Neuronal stem cell (in vitro differentiated cells): Measurements from ENCODE around the gene SRC.

Experiments
- DNase-seq: peaks from one replicate; pipeline ENCODE4 v3.0.0-alpha.2; 2013; ENCODE audit warnings: low spot score
- H2AFZ ChIP-seq: one replicate; pipeline ENCODE4 v1.6.1; 2013; ENCODE audit warnings: mild to moderate bottlenecking, low read length, inconsistent platforms
- H2AK5ac ChIP-seq: 2 replicates; pipeline ENCODE4 v1.6.1; 2013; ENCODE audit warnings: low read depth, mild to moderate bottlenecking, inconsistent platforms, low read length, moderate library complexity, mixed read lengths
- H2BK120ac ChIP-seq: 2 replicates; pipeline ENCODE4 v1.6.1; 2013; ENCODE audit warnings: low read depth, mild to moderate bottlenecking, inconsistent platforms, low read length, moderate library complexity, mixed read lengths
- H2BK12ac ChIP-seq: one replicate; pipeline ENCODE4 v1.6.1; 2013; ENCODE audit warnings: low read length, inconsistent platforms
- H2BK15ac ChIP-seq: 2 replicates; pipeline ENCODE4 v1.6.1; 2013; ENCODE audit warnings: mild to moderate bottlenecking, low read length, inconsistent platforms, mixed read lengths
- H2BK5ac ChIP-seq: one replicate; pipeline ENCODE4 v1.6.1; 2013; ENCODE audit warnings: inconsistent platforms, mild to moderate bottlenecking, low read length, moderate library complexity
- H3K14ac ChIP-seq: one replicate; pipeline ENCODE4 v1.6.1; 2013; ENCODE audit warnings: low read length, inconsistent platforms
- H3K18ac ChIP-seq: 2 replicates; pipeline ENCODE4 v1.6.1; 2013; ENCODE audit warnings: low read length, inconsistent platforms
- H3K23ac ChIP-seq: 2 replicates; pipeline ENCODE4 v1.6.1; 2013; ENCODE audit warnings: low read depth, mild to moderate bottlenecking, mixed read lengths, low read length, inconsistent platforms; ENCODE audit not compliant: poor library complexity
- H3K27ac ChIP-seq: replicated peaks from 3 replicates; pipeline ENCODE4 v1.5.1; 2013; ENCODE audit warnings: low read length, inconsistent platforms
- H3K27me3 ChIP-seq, 3 experiments: 2 replicates each; pipeline ENCODE4 v1.6.1; 2013; ENCODE audit warnings: low read length in 3 of 3, mild to moderate bottlenecking in 2 of 3, inconsistent platforms in 1 of 3, low read depth in 1 of 3, mixed read lengths in 1 of 3, moderate library complexity in 1 of 3; ENCODE audit not compliant: control insufficient read depth in 3 of 3, insufficient read depth in 3 of 3
- H3K36me3 ChIP-seq, 2 donors: replicated peaks in 1 of 2; 2 replicates each; pipeline ENCODE4 v1.6.1; 2013; ENCODE audit warnings: low read length in 2 of 2; ENCODE audit not compliant: control insufficient read depth in 2 of 2, insufficient read depth in 2 of 2
- H3K4ac ChIP-seq: 2 replicates; pipeline ENCODE4 v1.6.1; 2013; ENCODE audit warnings: inconsistent platforms, mild to moderate bottlenecking, low read length, moderate library complexity
- H3K4me1 ChIP-seq, 2 donors: 1 replicate in 1 of 2; 2 replicates in 1 of 2; pipeline ENCODE4 v1.6.1; 2013; ENCODE audit warnings: low read length in 2 of 2, low read depth in 1 of 2; ENCODE audit not compliant: control insufficient read depth in 2 of 2, insufficient read depth in 1 of 2
- H3K4me2 ChIP-seq: one replicate; pipeline ENCODE4 v1.6.1; 2013; ENCODE audit warnings: mild to moderate bottlenecking, low read length, inconsistent platforms; ENCODE audit not compliant: insufficient read depth, poor library complexity, severe bottlenecking
- H3K4me3 ChIP-seq, 2 donors: 2 replicates each; pipeline ENCODE4 v1.5.1; 2013; ENCODE audit warnings: low read length in 2 of 2, mild to moderate bottlenecking in 2 of 2, inconsistent platforms in 1 of 2, moderate library complexity in 1 of 2
- H3K79me1 ChIP-seq: one replicate; pipeline ENCODE4 v1.6.1; 2013; ENCODE audit warnings: low read depth, mild to moderate bottlenecking, inconsistent platforms, low read length, moderate library complexity
- H3K9ac ChIP-seq: one replicate; pipeline ENCODE4 v1.6.1; 2013; ENCODE audit warnings: mild to moderate bottlenecking, low read depth, low read length, inconsistent platforms; ENCODE audit not compliant: poor library complexity
- H3K9me3 ChIP-seq, 2 donors: replicated peaks in 1 of 2; 2 replicates each; pipeline versions ENCODE3 to v1.6.1; 2013; ENCODE audit warnings: low read length in 2 of 2, mild to moderate bottlenecking in 2 of 2, inconsistent platforms in 1 of 2, low read depth in 1 of 2, mixed read lengths in 1 of 2, moderate library complexity in 1 of 2; ENCODE audit not compliant: control insufficient read depth in 2 of 2, insufficient read depth in 1 of 2
- H4K8ac ChIP-seq: one replicate; pipeline ENCODE4 v1.6.1; 2013; ENCODE audit warnings: low read depth, mild to moderate bottlenecking, inconsistent platforms, low read length, moderate library complexity
- H4K91ac ChIP-seq: one replicate; pipeline ENCODE4 v1.6.1; 2013; ENCODE audit warnings: low read length, low read depth, mild to moderate bottlenecking, inconsistent platforms; ENCODE audit not compliant: poor library complexity
- WGBS, 2 donors: extraction: QIAGEN DNeasy Blood & Tissue Kit; methylation state at CpG; one replicate each; pipeline ENCODE4 v1.1.7; 2013; ENCODE audit warnings: missing lambda C conversion rate in 2 of 2, mixed read lengths in 1 of 2; ENCODE audit not compliant: insufficient read length in 2 of 2, insufficient replicate concordance in 1 of 2; ENCODE audit errors: extremely low coverage in 2 of 2; 5-methylcytosine and 5-hydroxymethylcytosine counted together

SRC gene

GRCh38 chr20:37442547-37442946, 96.6 kb downstream of the SRC start:
- Histone ChIP-seq H3K27ac (no peak overlapping the region), H3K4ac (no peak overlapping the region), H3K4me2 (no peak overlapping the region), H2BK15ac (no peak overlapping the region), H3K4me1 (peaks cover 12 to 13% of the 10 kb centered on the region in 2 donors), H4K8ac (no peak overlapping the region), H4K91ac (no peak overlapping the region), H2BK120ac (no peak overlapping the region), H2BK5ac (no peak overlapping the region), H3K14ac (no peak overlapping the region), H2AFZ (no peak overlapping the region), H2AK5ac (no peak overlapping the region), H3K9me3 (peaks cover 0 to 2% of the 10 kb centered on the region in 2 donors), H3K4me3 (no peak overlapping the region), H3K18ac (no peak overlapping the region), H2BK12ac (no peak overlapping the region), H3K23ac (no peak overlapping the region), H3K36me3 (no peaks in the 10 kb centered on the region), H3K79me1 (no peaks in the 10 kb centered on the region), H3K27me3 (peaks cover 0 to 16% (median 0%) of the 10 kb centered on the region in 3 experiments), H3K9ac (no peak overlapping the region)
- DNase-seq: no peak
- WGBS, 2 donors: no CpG with 5 or more reads among the region's 1 CpG

- no peak overlapping the region for H2BK120ac ChIP-seq
- no peak overlapping the region for H3K4ac ChIP-seq
- peaks cover 8 to 12% of the 10 kb centered on the region in 2 donors for H3K4me1 ChIP-seq
- H3K27me3 ChIP-seq: peaks cover 0 to 16% (median 0%) of the 10 kb centered on the region in 3 experiments
- no peak overlapping the region for H3K4me2 ChIP-seq
- H2BK15ac ChIP-seq: no peak overlapping the region
- no peak overlapping the region for H2BK5ac ChIP-seq
- no peak for DNase-seq
- H2BK12ac ChIP-seq: no peak overlapping the region
- WGBS, 2 donors: no CpG with 5 or more reads among the region's 3 CpGs
- no peak overlapping the region for H2AK5ac ChIP-seq
- H3K14ac ChIP-seq: no peak overlapping the region
- H3K23ac ChIP-seq: no peak overlapping the region
- no peak overlapping the region for H4K91ac ChIP-seq
- no peak overlapping the region for H4K8ac ChIP-seq
- no peak overlapping the region for H3K9ac ChIP-seq
- no peak overlapping the region for H3K27ac ChIP-seq
- H3K9me3 ChIP-seq: peaks cover 0 to 2% of the 10 kb centered on the region in 2 donors
- H3K79me1 ChIP-seq: no peaks in the 10 kb centered on the region
- H3K36me3 ChIP-seq: no peaks in the 10 kb centered on the region
- H3K18ac ChIP-seq: no peak overlapping the region
- no peak overlapping the region for H2AFZ ChIP-seq
- H3K4me3 ChIP-seq: no peak overlapping the region
These were observed 97.0 kb downstream of the SRC start for GRCh38 chr20:37442986-37443385.

DNA sequence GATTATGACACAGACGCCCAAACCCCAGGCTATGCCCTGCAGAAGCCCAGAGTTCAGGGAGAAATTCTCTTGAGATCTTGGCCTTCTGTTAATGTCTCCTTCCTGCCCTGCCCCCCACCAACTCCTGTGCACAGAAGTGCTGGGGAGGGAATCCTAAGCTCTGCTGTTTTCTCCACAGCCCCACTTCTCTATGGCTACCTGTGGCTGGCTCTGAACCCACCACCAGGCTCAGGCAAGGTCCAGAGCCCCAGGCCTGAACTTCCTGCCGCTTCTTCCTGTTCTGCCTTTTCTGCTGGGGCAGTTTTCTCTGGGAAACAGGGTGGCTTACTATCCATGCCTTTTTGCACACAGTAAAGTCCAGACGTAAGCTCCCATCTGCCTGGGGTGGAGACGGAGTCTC, 97.7 kb downstream of the SRC start:
- Histone ChIP-seq H3K79me1 (no peaks in the 10 kb centered on the region), H3K9me3 (peaks cover 0 to 3% of the 10 kb centered on the region in 2 donors), H2AFZ (no peak overlapping the region), H3K4me1 (peaks cover 4 to 11% of the 10 kb centered on the region in 2 donors), H3K36me3 (no peaks in the 10 kb centered on the region), H3K4me3 (no peak overlapping the region), H2BK12ac (no peak overlapping the region), H3K9ac (no peak overlapping the region), H4K8ac (no peak overlapping the region), H3K27ac (no peak overlapping the region), H4K91ac (no peak overlapping the region), H3K18ac (no peak overlapping the region), H2BK15ac (no peak overlapping the region), H2AK5ac (no peak overlapping the region), H3K4me2 (no peak overlapping the region), H3K4ac (no peak overlapping the region), H2BK120ac (no peak overlapping the region), H3K27me3 (peaks cover 0 to 18% (median 0%) of the 10 kb centered on the region in 3 experiments), H2BK5ac (no peak overlapping the region), H3K23ac (no peak overlapping the region), H3K14ac (no peak overlapping the region)
- DNase-seq: no peak
- WGBS, 2 donors: no CpG with 5 or more reads among the region's 4 CpGs

GRCh38 chr20:37445041-37445440, 99.1 kb downstream of the SRC start:
- no peak overlapping the region for H3K4me2 ChIP-seq
- H2AFZ ChIP-seq: no peak overlapping the region
- no peak overlapping the region for H2BK15ac ChIP-seq
- WGBS, 2 donors: no CpG with 5 or more reads among the region's 6 CpGs
- H3K18ac ChIP-seq: no peak overlapping the region
- no peak overlapping the region for H3K14ac ChIP-seq
- no peak overlapping the region for H2BK12ac ChIP-seq
- H3K9ac ChIP-seq: no peak overlapping the region
- no peak overlapping the region for H3K23ac ChIP-seq
- no peak overlapping the region for H3K4ac ChIP-seq
- no peak overlapping the region for H4K91ac ChIP-seq
- H3K36me3 ChIP-seq: no peaks in the 10 kb centered on the region
- peaks cover 2 to 5% of the 10 kb centered on the region in 2 donors for H3K4me1 ChIP-seq
- H3K9me3 ChIP-seq: peaks cover 0 to 2% of the 10 kb centered on the region in 2 donors
- no peak overlapping the region for H3K27ac ChIP-seq
- no peak overlapping the region for H3K4me3 ChIP-seq
- no peak for DNase-seq
- no peak overlapping the region for H2AK5ac ChIP-seq
- no peaks in the 10 kb centered on the region for H3K79me1 ChIP-seq
- no peak overlapping the region for H2BK120ac ChIP-seq
- H3K27me3 ChIP-seq: peaks cover 0 to 23% (median 0%) of the 10 kb centered on the region in 3 experiments
- H2BK5ac ChIP-seq: no peak overlapping the region
- no peak overlapping the region for H4K8ac ChIP-seq
